Testis (tissue), 3 donors: ENCODE data around the gene TRMT10C. TPM values are rescaled to one million over a fixed set of nuclear protein-coding genes. Genes with fewer than 3 reads are reported as not detected.

Source experiments
- DNase-seq: peaks from one replicate; pipeline ENCODE4 v3.0.0-alpha.2; 2019
- H3K27ac ChIP-seq, 2 donors: fragments of 200-600 bp; sonication (generic); one replicate each; pipeline ENCODE4 v1.5.1; 2019
- H3K27me3 ChIP-seq: fragments of 200-600 bp; sonication (generic); one replicate; pipeline ENCODE4 v1.5.1; 2019
- H3K36me3 ChIP-seq: fragments of 200-600 bp; sonication (generic); one replicate; pipeline ENCODE4 v1.5.1; 2017; ENCODE audit warnings: low read depth; ENCODE audit errors: missing control alignments
- H3K4me1 ChIP-seq: fragments of 200-600 bp; sonication (generic); one replicate; pipeline ENCODE4 v1.5.1; 2019
- H3K4me3 ChIP-seq, 2 donors: fragments of 200-600 bp; sonication (generic); one replicate each; pipeline ENCODE4 v1.5.1; 2017 to 2019
- H3K9me3 ChIP-seq: fragments of 200-600 bp; sonication (generic); one replicate; pipeline ENCODE4 v1.5.1; 2017
- CTCF ChIP-seq, 3 experiments: fragments of 450-650 bp in 2 of 3; fragments of 200-600 bp in 1 of 3; sonication (generic) in 1 of 3; IDR thresholded peaks; one replicate each; pipeline ENCODE4 v1.5.1; 2016 to 2019; ENCODE audit warnings: antibody characterized with exemption in 3 of 3, mild to moderate bottlenecking in 2 of 3, moderate library complexity in 1 of 3
- POLR2A ChIP-seq: fragments of 450-650 bp; IDR thresholded peaks from one replicate; pipeline ENCODE4 v1.6.1; 2017; ENCODE audit warnings: antibody characterized with exemption, mild to moderate bottlenecking, moderate library complexity
- WGBS, 2 donors: methylation state at CpG; one replicate each; pipeline ENCODE4 v1.1.5; 2018; 5-methylcytosine and 5-hydroxymethylcytosine counted together
- intact Hi-C: fragments of 100-400 bp; cut with DNase I; formaldehyde crosslinking; loops from one replicate; pipeline ENCODE4 v1.15.1; 2023; ENCODE audit warnings: low total_unique reads
- polyA plus RNA-seq: library from polyadenylated mRNA; stranded (reverse); fragments of 350-450 nt; fragmentation: Illumina TruSeq; extraction: RNeasy Lipid Tissue Mini Kit (QIAGEN cat#74804); gene quantifications from one replicate; pipeline ENCODE4 v1.2.3, GENCODE V29; 2014; ENCODE audit warnings: low read depth, low replicate concordance; ENCODE audit not compliant: insufficient read depth
- total RNA-seq, 2 donors: library from RNA; depleted of rRNA; stranded (reverse); fragments of >200 nt; gene quantifications; one replicate each; pipeline ENCODE4 v1.2.3, GENCODE V29; 2016

TRMT10C gene
- total and polyA plus RNA-seq, 3 donors from 2014 or later: 13.3 to 16.3 (median 13.5) TPM

DNA sequence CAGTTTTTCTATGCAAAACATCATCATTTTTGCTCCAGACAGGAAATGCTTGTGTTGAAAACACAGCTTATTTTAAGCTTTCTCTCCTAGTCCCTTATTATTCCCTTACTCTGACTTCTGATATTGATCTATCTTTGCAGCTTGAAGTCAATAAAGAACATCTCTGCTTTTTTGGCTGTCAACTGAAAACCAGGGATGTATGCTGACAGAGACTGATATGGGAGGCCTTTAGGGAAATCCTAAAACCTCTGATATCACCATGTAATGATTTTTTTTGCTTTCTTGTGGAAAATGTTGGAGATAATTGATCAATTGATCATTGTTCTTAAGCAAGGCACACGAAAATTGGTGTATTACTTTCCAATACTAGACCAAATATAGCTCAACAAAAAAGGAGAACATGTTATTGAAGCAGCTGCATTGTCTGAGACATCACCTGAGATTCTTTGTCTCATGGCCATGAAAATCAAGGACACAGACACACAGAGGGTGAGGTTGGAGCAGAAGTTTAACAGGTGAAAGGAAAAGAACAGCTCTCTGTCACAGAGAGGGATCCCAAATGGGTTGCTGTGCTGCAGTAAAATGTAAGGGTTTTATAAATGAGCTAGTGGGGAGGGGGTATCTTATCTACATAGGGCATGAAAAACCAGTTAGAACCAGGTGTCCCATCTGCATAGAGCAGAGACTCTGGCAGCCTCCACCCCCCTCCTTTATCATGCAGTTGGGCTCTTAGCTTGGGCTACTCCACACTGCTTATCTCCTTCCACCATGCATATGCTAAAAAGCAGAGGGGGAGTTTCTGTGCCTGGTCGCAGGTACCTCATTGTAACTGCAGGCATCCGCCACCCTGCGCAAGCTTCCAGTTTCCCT, 31.6 kb upstream of the TRMT10C start:
- Histone ChIP-seq H3K36me3 (no peaks in the 10 kb centered on the region), H3K4me1 (no peaks in the 10 kb centered on the region), H3K27me3 (no peaks in the 10 kb centered on the region), H3K27ac (no peak overlapping the region), H3K9me3 (no peaks in the 10 kb centered on the region), H3K4me3 (no peak overlapping the region)
- no peak for DNase-seq
- intact Hi-C loops: no loop called here
- 71 to 79% methylated on average over 4 of the region's 4 CpGs for whole genome bisulfite sequencing, 2 donors
- no peak for TF ChIP-seq CTCF (IDR thresholded peaks at IDR 0.05)
- TF ChIP-seq POLR2A: no peak

DNA sequence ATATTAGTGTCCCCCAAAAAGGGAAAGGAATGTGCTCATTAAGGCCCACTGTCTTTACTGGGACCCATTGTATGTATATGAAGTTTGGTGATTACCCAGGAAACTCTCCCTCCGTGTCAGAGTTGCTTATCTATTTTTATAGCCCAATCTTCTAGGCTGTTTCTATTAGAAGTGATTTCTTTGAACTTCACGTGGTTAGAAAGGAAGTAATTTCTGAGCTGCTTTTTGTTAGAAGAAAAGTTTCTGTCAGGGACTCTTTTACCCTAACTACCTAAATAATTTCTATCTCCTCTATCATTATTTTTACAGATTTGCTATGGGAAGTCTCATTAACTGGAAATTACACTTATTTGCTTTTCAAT, 31.0 kb upstream of the TRMT10C start:
- WGBS, 2 donors: 45 to 54% methylated on average over 2 of the region's 2 CpGs
- DNase-seq: no peak
- H3K27me3 ChIP-seq: no peaks in the 10 kb centered on the region
- TF ChIP-seq POLR2A: no peak
- no peaks in the 10 kb centered on the region for H3K4me1 ChIP-seq
- no peaks in the 10 kb centered on the region for H3K36me3 ChIP-seq
- H3K4me3 ChIP-seq: no peak overlapping the region
- H3K9me3 ChIP-seq: no peaks in the 10 kb centered on the region
- no peak overlapping the region for H3K27ac ChIP-seq
- intact Hi-C loops: no loop called here

DNA sequence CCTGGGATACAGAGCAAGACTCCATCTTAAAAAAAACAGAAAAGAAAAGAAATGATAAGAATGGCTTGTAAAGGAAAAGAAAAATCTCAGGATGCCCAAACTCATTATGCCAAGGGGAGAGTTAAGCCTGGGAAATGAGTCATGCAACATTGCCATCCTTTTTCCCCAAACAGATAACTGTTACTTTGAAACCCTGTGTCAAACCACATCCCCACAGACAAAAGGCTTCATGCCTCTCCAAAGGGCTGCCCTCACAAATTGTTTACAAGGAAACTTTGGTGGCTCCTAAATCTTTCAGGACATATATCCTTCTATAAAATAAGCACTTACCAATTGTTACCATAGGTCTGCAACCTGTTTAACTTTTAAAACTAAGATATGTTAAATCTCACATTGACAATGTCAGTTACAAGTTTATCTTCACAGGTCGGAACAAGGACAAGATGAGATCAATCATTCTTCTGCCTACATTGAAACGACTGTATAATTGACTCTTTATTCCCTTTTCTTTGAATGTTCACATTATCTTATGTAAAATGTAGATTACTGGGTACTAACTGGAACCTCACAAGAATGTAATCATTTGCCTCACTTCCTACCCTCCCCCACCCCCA, 30.1 kb upstream of the TRMT10C start:
- TF ChIP-seq CTCF (IDR thresholded peaks at IDR 0.05): no peak
- no peak for TF ChIP-seq POLR2A
- 25 to 41% methylated on average over 2 of the region's 2 CpGs for WGBS, 2 donors
- no peak overlapping the region for H3K27ac ChIP-seq
- intact Hi-C loops: no loop called here
- DNase-seq: no peak
- no peaks in the 10 kb centered on the region for H3K36me3 ChIP-seq
- H3K4me1 ChIP-seq: no peaks in the 10 kb centered on the region
- no peak overlapping the region for H3K4me3 ChIP-seq
- no peaks in the 10 kb centered on the region for H3K9me3 ChIP-seq
- no peaks in the 10 kb centered on the region for H3K27me3 ChIP-seq

GRCh38 chr3:101532783-101533602, 28.7 kb upstream of the TRMT10C start:
- Histone ChIP-seq H3K27ac (no peak overlapping the region), H3K9me3 (no peaks in the 10 kb centered on the region), H3K36me3 (no peaks in the 10 kb centered on the region), H3K4me3 (no peak overlapping the region), H3K4me1 (no peaks in the 10 kb centered on the region), H3K27me3 (no peaks in the 10 kb centered on the region)
- no peak for DNase-seq
- intact Hi-C loops: no loop called here
- 67 to 70% methylated on average over 9 of the region's 9 CpGs for WGBS, 2 donors
- TF ChIP-seq POLR2A (no peak), CTCF (IDR thresholded peaks at IDR 0.05) (no peak)

- no peak overlapping the region for H3K4me3 ChIP-seq
- WGBS, 2 donors: 68 to 73% methylated on average over 1 of the region's 1 CpG
- H3K36me3 ChIP-seq: no peaks in the 10 kb centered on the region
- no peak overlapping the region for H3K27ac ChIP-seq
- no peak for DNase-seq
- intact Hi-C loops: no loop called here
- no peaks in the 10 kb centered on the region for H3K27me3 ChIP-seq
- H3K9me3 ChIP-seq: no peaks in the 10 kb centered on the region
- no peaks in the 10 kb centered on the region for H3K4me1 ChIP-seq
- TF ChIP-seq CTCF (IDR thresholded peaks at IDR 0.05) (no peak), POLR2A (no peak)
These were observed 28.1 kb upstream of the TRMT10C start for GRCh38 chr3:101533603-101533968.
